IMR-90 (cell line): ENCODE measurements around the gene GRM5. TPM values are rescaled to one million over a fixed set of nuclear protein-coding genes. Genes with fewer than 3 reads are reported as not detected.

ENCODE experiments used
- ATAC-seq: fragments of 200-7000 bp; cut with Tn5 transposase; 2 replicates; pipeline ENCODE4 v1.9.1; 2020; ENCODE audit warnings: low read depth, mild to moderate bottlenecking, moderate library complexity
- BruUV-seq: library from RNA; stranded (reverse); fragments of 400-500 nt; replicated peaks from 2 replicates; lab custom pipeline; 2021; lab: Mats Ljungman, UMichigan
- CTCF ChIA-PET: fragments of 300-600 bp; formaldehyde crosslinking; extraction: SDS; loops from one replicate; lab custom pipeline; 2021; ENCODE audit warnings: antibody characterized with exemption; lab: Yijun Ruan, JAX
- POLR2A ChIA-PET: fragments of 300-600 bp; sonication (Branson Sonifier 250); formaldehyde crosslinking; loops from one replicate; lab custom pipeline; 2022; ENCODE audit warnings: antibody characterized with exemption; ENCODE audit not compliant: unreplicated experiment; lab: Charles Lee
- DNase-seq: peaks from one replicate; pipeline ENCODE4 v3.0.0; 2013
- H2AFZ ChIP-seq: replicated peaks from 2 replicates; pipeline ENCODE3; 2013; ENCODE audit warnings: low read length, mild to moderate bottlenecking; ENCODE audit not compliant: poor library complexity
- H2AK5ac ChIP-seq: 2 replicates; pipeline ENCODE4 v1.6.1; 2013; ENCODE audit warnings: low read depth, low read length, inconsistent platforms
- H2AK9ac ChIP-seq: replicated peaks from 2 replicates; pipeline ENCODE3; 2013; ENCODE audit warnings: mild to moderate bottlenecking, low read depth, low read length, moderate library complexity; ENCODE audit not compliant: poor library complexity
- H2BK120ac ChIP-seq: 2 replicates; pipeline ENCODE4 v1.6.1; 2013; ENCODE audit warnings: low read depth, low read length, inconsistent platforms
- H2BK15ac ChIP-seq: 3 replicates; pipeline ENCODE4 v1.6.1; 2013; ENCODE audit warnings: low read depth, low read length, inconsistent platforms
- H2BK20ac ChIP-seq: 2 replicates; pipeline ENCODE4 v1.6.1; 2013; ENCODE audit warnings: low read depth, mild to moderate bottlenecking, inconsistent platforms, low read length, moderate library complexity
- H2BK5ac ChIP-seq: 2 replicates; pipeline ENCODE4 v1.6.1; 2013; ENCODE audit warnings: mild to moderate bottlenecking, low read depth, low read length, inconsistent platforms; ENCODE audit not compliant: poor library complexity, severe bottlenecking
- H3K14ac ChIP-seq: replicated peaks from 2 replicates; pipeline ENCODE4 v1.6.1; 2013; ENCODE audit warnings: low read depth, low read length, inconsistent platforms
- H3K18ac ChIP-seq: 2 replicates; pipeline ENCODE4 v1.6.1; 2013; ENCODE audit warnings: low read depth, low read length, control low read depth
- H3K23ac ChIP-seq: 2 replicates; pipeline ENCODE4 v1.6.1; 2013; ENCODE audit warnings: low read depth, low read length, inconsistent platforms
- H3K27ac ChIP-seq: 2 replicates; pipeline ENCODE4 v1.5.1; 2013; ENCODE audit warnings: mild to moderate bottlenecking, control low read depth, low read length; ENCODE audit not compliant: insufficient read depth
- H3K27me3 ChIP-seq: 2 replicates; pipeline ENCODE4 v1.6.1; 2013; ENCODE audit warnings: low read length; ENCODE audit not compliant: control insufficient read depth, insufficient read depth
- H3K36me3 ChIP-seq: 2 replicates; pipeline ENCODE4 v1.6.1; 2013; ENCODE audit warnings: low read length, mixed read lengths; ENCODE audit not compliant: control insufficient read depth, insufficient read depth
- H3K4ac ChIP-seq: 2 replicates; pipeline ENCODE4 v1.6.1; 2013; ENCODE audit warnings: low read depth, low read length, inconsistent platforms
- H3K4me1 ChIP-seq: 2 replicates; pipeline ENCODE4 v1.6.1; 2013; ENCODE audit warnings: low read length, mixed read lengths; ENCODE audit not compliant: control insufficient read depth, insufficient read depth
- H3K4me2 ChIP-seq: 2 replicates; pipeline ENCODE4 v1.6.1; 2013; ENCODE audit warnings: low read depth, mild to moderate bottlenecking, control low read depth, low read length, moderate library complexity
- H3K4me3 ChIP-seq: 2 replicates; pipeline ENCODE4 v1.5.1; 2013; ENCODE audit warnings: low read depth, mild to moderate bottlenecking, control low read depth, low read length, moderate library complexity; ENCODE audit not compliant: insufficient read depth
- H3K56ac ChIP-seq: 2 replicates; pipeline ENCODE4 v1.6.1; 2013; ENCODE audit warnings: low read length, inconsistent platforms; ENCODE audit not compliant: insufficient read depth; ENCODE audit errors: extremely low read depth
- H3K79me1 ChIP-seq, 2 experiments: 2 replicates each; pipeline ENCODE4 v1.6.1; 2013; ENCODE audit warnings: low read length in 2 of 2, inconsistent platforms in 1 of 2, low read depth in 1 of 2
- H3K9ac ChIP-seq: 2 replicates; pipeline ENCODE4 v1.6.1; 2013; ENCODE audit warnings: low read depth, low read length, control low read depth
- H3K9me1 ChIP-seq: 2 replicates; pipeline ENCODE4 v1.6.1; 2013; ENCODE audit warnings: low read length, inconsistent platforms; ENCODE audit not compliant: insufficient read depth
- H3K9me3 ChIP-seq: 2 replicates; pipeline ENCODE4 v1.6.1; 2013; ENCODE audit warnings: low read length; ENCODE audit not compliant: control insufficient read depth, insufficient read depth
- H4K20me1 ChIP-seq: 2 replicates; pipeline ENCODE4 v1.6.1; 2013; ENCODE audit warnings: low read length, inconsistent platforms; ENCODE audit not compliant: insufficient read depth
- H4K5ac ChIP-seq: 2 replicates; pipeline ENCODE4 v1.6.1; 2013; ENCODE audit warnings: mild to moderate bottlenecking, low read depth, low read length, control low read depth
- H4K8ac ChIP-seq, 2 experiments: 2 replicates each; pipeline ENCODE4 v1.6.1; 2013; ENCODE audit warnings: low read depth in 2 of 2, low read length in 2 of 2, control low read depth in 1 of 2, inconsistent platforms in 1 of 2
- H4K91ac ChIP-seq: 2 replicates; pipeline ENCODE4 v1.6.1; 2013; ENCODE audit warnings: low read depth, low read length, inconsistent platforms; ENCODE audit not compliant: insufficient read depth
- CEBPB ChIP-seq: IDR thresholded peaks from 2 replicates; pipeline ENCODE4 v1.6.1; 2012; ENCODE audit warnings: low read depth, low read length, improper control_type of control experiment
- NFE2L2 ChIP-seq: fragments of 150-350 bp; IDR thresholded peaks from 2 replicates; pipeline ENCODE4 v1.6.1; 2016; ENCODE audit warnings: low read depth, mild to moderate bottlenecking, low read length
- RAD21 ChIP-seq: IDR thresholded peaks from 2 replicates; pipeline ENCODE4 v1.6.1; 2012; ENCODE audit warnings: low read length, improper control_type of control experiment
- WGBS, 2 experiments: methylation state at CpG; one replicate each; pipeline versions ENCODE4 v1.1.5 to v1.1.7; 2013; ENCODE audit warnings: missing lambda C conversion rate in 2 of 2; ENCODE audit not compliant: insufficient read length in 1 of 2; ENCODE audit errors: extremely low coverage in 2 of 2; 5-methylcytosine and 5-hydroxymethylcytosine counted together
- dilution Hi-C: fragments of 300-500 bp; cut with HindIII; formaldehyde crosslinking; loops from one replicate; pipeline ENCODE4 v1.14.3; 2018; ENCODE audit warnings: low sequenced_read_pairs; ENCODE audit not compliant: unreplicated experiment
- in situ Hi-C: fragments of 300-500 bp; cut with MboI; formaldehyde crosslinking; loops from 3 replicates; pipeline ENCODE4 v1.14.3; 2019; ENCODE audit warnings: low sequenced_read_pairs, inconsistent platforms, mixed read lengths
- intact Hi-C: fragments of 100-400 bp; cut with micrococcal nuclease; formaldehyde crosslinking; loops from 2 replicates; pipeline ENCODE4 v1.10.0; 2022
- polyA plus RNA-seq, 3 experiments: library from polyadenylated mRNA; depleted of rRNA; stranded (reverse); fragments of >200 nt; gene quantifications; 2 replicates each; pipeline ENCODE4 v1.2.3, GENCODE V29; 2012; ENCODE audit warnings: low replicate concordance in 1 of 3
- total RNA-seq: library from RNA; depleted of rRNA; stranded (reverse); fragments of >200 nt; gene quantifications from 2 replicates; pipeline ENCODE4 v1.2.3, GENCODE V29; 2012

The GRM5 gene
- total and polyA plus RNA-seq, 2 of the 4 experiments (the other 2 are of a cell fraction), result under 0.01 TPM

- Histone ChIP-seq H3K9me1 (no peaks in the 10 kb centered on the region), H2BK20ac (no peak overlapping the region), H3K23ac (no peak overlapping the region), H3K79me1 (no peaks in the 10 kb centered on the region), H3K14ac (no peak overlapping the region), H3K4me3 (no peak overlapping the region), H3K56ac (no peak overlapping the region), H3K9me3 (no peaks in the 10 kb centered on the region), H4K5ac (no peak overlapping the region), H3K4ac (no peak overlapping the region), H2BK15ac (no peak overlapping the region), H2AK5ac (no peak overlapping the region), H3K4me1 (no peaks in the 10 kb centered on the region), H2AK9ac (no peak overlapping the region), H3K18ac (no peak overlapping the region), H2BK120ac (no peak overlapping the region), H3K27me3 (peaks cover 3% of the 10 kb centered on the region; the same call in 1 of the 2 replicates), H3K36me3 (no peaks in the 10 kb centered on the region), H2AFZ (no peak overlapping the region), H2BK5ac (no peak overlapping the region), H4K20me1 (no peaks in the 10 kb centered on the region), H3K9ac (no peak overlapping the region), H4K8ac (no peak overlapping the region), H4K91ac (no peak overlapping the region), H3K4me2 (no peak overlapping the region), H3K27ac (no peak overlapping the region)
- no CpG with 5 or more reads among the region's 3 CpGs for whole genome bisulfite sequencing, 2 experiments
- in situ Hi-C loops (no loop called here), dilution Hi-C loops (no loop called here), intact Hi-C loops (no loop called here)
- ChIA-PET POLR2A (no interaction called here), CTCF (no interaction called here)
- DNase-seq (no peak), ATAC-seq (no peak)
- TF ChIP-seq NFE2L2, result no peak
- TF ChIP-seq CEBPB, result no peak
- TF ChIP-seq RAD21, result no peak
- BruUV-seq, result no TSS peak
These were observed 368.6 kb downstream of the GRM5 start for GRCh38 chr11:88697139-88697538.
